GM12878 (cell line): ENCODE data around the gene ZC3H10. TPM values are rescaled to one million over a fixed set of nuclear protein-coding genes. Genes with fewer than 3 reads are reported as not detected.

Source experiments
- CBX5 ChIP-seq: sonication (generic); IDR thresholded peaks from 2 replicates; pipeline ENCODE4 v1.6.1; 2016; ENCODE audit warnings: low read depth, moderate library complexity, mild to moderate bottlenecking, inconsistent platforms
- CHD4 ChIP-seq: fragments of 200-600 bp; sonication (generic); IDR thresholded peaks from 2 replicates; pipeline ENCODE4 v1.6.1; 2016; ENCODE audit warnings: mild to moderate bottlenecking
- ESRRA ChIP-seq: IDR thresholded peaks from 2 replicates; pipeline ENCODE4 v1.6.1; 2012; ENCODE audit warnings: mild to moderate bottlenecking, low read length, improper control_type of control experiment
- FOXM1 ChIP-seq: IDR thresholded peaks from 2 replicates; pipeline ENCODE4 v1.6.1; 2012; ENCODE audit warnings: low read depth, mild to moderate bottlenecking, inconsistent platforms, low read length, moderate library complexity
- GATAD2B ChIP-seq: fragments of 450-650 bp; conservative IDR thresholded peaks from 2 replicates; pipeline ENCODE4 v1.6.1; 2017; ENCODE audit warnings: low read depth, mild to moderate bottlenecking, moderate library complexity
- HCFC1 ChIP-seq: fragments of 150-350 bp; IDR thresholded peaks from 2 replicates; pipeline ENCODE4 v1.6.1; 2014; ENCODE audit warnings: low read length
- IKZF2 ChIP-seq, 2 experiments: fragments of 450-650 bp; IDR thresholded peaks; 2 replicates each; pipeline ENCODE4 v1.6.1; 2017; ENCODE audit warnings: mild to moderate bottlenecking in 2 of 2, moderate library complexity in 2 of 2
- MTA3 ChIP-seq: IDR thresholded peaks from 2 replicates; pipeline ENCODE4 v1.6.1; 2012; ENCODE audit warnings: low read length, inconsistent platforms, borderline replicate concordance
- MYB ChIP-seq: fragments of 150-350 bp; IDR thresholded peaks from 2 replicates; pipeline ENCODE4 v1.6.1; 2014; ENCODE audit warnings: mild to moderate bottlenecking, low read depth, low read length, borderline replicate concordance
- NFXL1 ChIP-seq: fragments of 450-650 bp; IDR thresholded peaks from 2 replicates; pipeline ENCODE4 v1.6.1; 2017; ENCODE audit warnings: antibody characterized with exemption, mild to moderate bottlenecking, borderline replicate concordance
- POLR2A ChIP-seq: IDR thresholded peaks from 2 replicates; pipeline ENCODE4 v1.6.1; 2011; ENCODE audit warnings: low read depth, mild to moderate bottlenecking, low read length
- RAD21 ChIP-seq: IDR thresholded peaks from 2 replicates; pipeline ENCODE4 v1.6.1; 2011; ENCODE audit warnings: mild to moderate bottlenecking, low read depth, low read length, moderate library complexity; ENCODE audit not compliant: insufficient read depth
- RB1 ChIP-seq: fragments of 450-650 bp; formaldehyde crosslinking; IDR thresholded peaks from 2 replicates; pipeline ENCODE4 v1.6.1; 2017; ENCODE audit warnings: mild to moderate bottlenecking, borderline replicate concordance
- SIN3A ChIP-seq: IDR thresholded peaks from 2 replicates; pipeline ENCODE4 v1.6.1; 2012; ENCODE audit warnings: low read depth, low read length, improper control_type of control experiment
- SMAD1 ChIP-seq: fragments of 450-650 bp; IDR thresholded peaks from 2 replicates; pipeline ENCODE4 v1.6.1; 2018; ENCODE audit warnings: mild to moderate bottlenecking, low read depth; ENCODE audit not compliant: partially characterized antibody
- TARDBP ChIP-seq: IDR thresholded peaks from 2 replicates; pipeline ENCODE4 v1.6.1; 2016; ENCODE audit warnings: borderline replicate concordance
- ZBED1 ChIP-seq: IDR thresholded peaks from 2 replicates; pipeline ENCODE4 v1.6.1; 2016; ENCODE audit warnings: borderline replicate concordance
- ZNF622 ChIP-seq: fragments of 450-650 bp; IDR thresholded peaks from 2 replicates; pipeline ENCODE4 v1.6.1; 2017; ENCODE audit warnings: mild to moderate bottlenecking, inconsistent platforms
- polyA plus RNA-seq, 11 experiments: library from polyadenylated mRNA; depleted of rRNA in 4 of 11; unstranded in 6 of 11; stranded (reverse) in 5 of 11; fragments of >200 nt; fragmentation: Nextera tagmentation in 4 of 11; fragmentation: Illumina TruSeq in 1 of 11; extraction: Ambion mirVana in 4 of 11; extraction: Trizol in 1 of 11; gene quantifications; 1 replicate in 1 of 11; 2 replicates in 10 of 11; pipeline versions ENCODE4 v1.2.1 to v1.2.3, GENCODE V29; 2011 to 2016; ENCODE audit warnings: inconsistent platforms in 2 of 11, missing spikeins in 2 of 11, low read depth in 1 of 11
- total RNA-seq, 4 experiments: library from RNA; depleted of rRNA in 3 of 4; stranded (reverse); fragments of >200 nt in 3 of 4; fragmentation: Illumina TruSeq in 1 of 4; extraction: Trizol in 1 of 4; gene quantifications; 2 replicates each; pipeline versions ENCODE4 v1.2.1 to v1.2.3, GENCODE V29; 2013 to 2021
- TF ChIP-seq, protein P1 (sequence below): fragments of 450-650 bp; IDR thresholded peaks from 2 replicates; pipeline ENCODE4 v1.6.1; 2014; ENCODE audit warnings: mild to moderate bottlenecking
- TF ChIP-seq, protein P2 (sequence below): fragments of 450-650 bp; formaldehyde crosslinking; IDR thresholded peaks from 2 replicates; pipeline ENCODE4 v1.5.0; 2022; ENCODE audit warnings: mild to moderate bottlenecking, missing genetic modification characterization
- TF ChIP-seq, protein P3 (sequence below): fragments of 450-650 bp; conservative IDR thresholded peaks from 2 replicates; pipeline ENCODE4 v1.6.1; 2017; ENCODE audit warnings: mild to moderate bottlenecking, moderate library complexity
- TF ChIP-seq, protein P4 (sequence below): fragments of 450-650 bp; IDR thresholded peaks from 2 replicates; pipeline ENCODE4 v1.6.1; 2017; ENCODE audit warnings: mild to moderate bottlenecking

ZC3H10 gene
- total and polyA plus RNA-seq, 10 of the 15 experiments (the other 5 are each of a cell fraction or from before 2014, with no cell fraction given), result 0.56 to 6.4 (median 3.7) TPM

- TF ChIP-seq ZBED1 (no peak), NFXL1 (no peak), FOXM1 (no peak), POLR2A (peak; percentile 87), RB1 (peak; percentile 55; the same call in 1 of the 2 replicates), ZNF622 (no peak), MTA3 (no peak; the same call in 1 of the 2 replicates), IKZF2 (IDR thresholded peaks at IDR 0.05) (no peak), SMAD1 (no peak), CHD4 (no peak), TARDBP (no peak), SIN3A (peak; percentile 62; the same call in 1 of the 2 replicates), MYB (no peak), GATAD2B (peak; percentile 59; the same call in 1 of the 2 replicates), ESRRA (no peak), RAD21 (no peak), CBX5 (no peak), HCFC1 (no peak)
- TF ChIP-seq, protein P1, sequence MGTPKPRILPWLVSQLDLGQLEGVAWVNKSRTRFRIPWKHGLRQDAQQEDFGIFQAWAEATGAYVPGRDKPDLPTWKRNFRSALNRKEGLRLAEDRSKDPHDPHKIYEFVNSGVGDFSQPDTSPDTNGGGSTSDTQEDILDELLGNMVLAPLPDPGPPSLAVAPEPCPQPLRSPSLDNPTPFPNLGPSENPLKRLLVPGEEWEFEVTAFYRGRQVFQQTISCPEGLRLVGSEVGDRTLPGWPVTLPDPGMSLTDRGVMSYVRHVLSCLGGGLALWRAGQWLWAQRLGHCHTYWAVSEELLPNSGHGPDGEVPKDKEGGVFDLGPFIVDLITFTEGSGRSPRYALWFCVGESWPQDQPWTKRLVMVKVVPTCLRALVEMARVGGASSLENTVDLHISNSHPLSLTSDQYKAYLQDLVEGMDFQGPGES, result peak; percentile 64; the same call in 1 of the 2 replicates
- TF ChIP-seq, protein P2, sequence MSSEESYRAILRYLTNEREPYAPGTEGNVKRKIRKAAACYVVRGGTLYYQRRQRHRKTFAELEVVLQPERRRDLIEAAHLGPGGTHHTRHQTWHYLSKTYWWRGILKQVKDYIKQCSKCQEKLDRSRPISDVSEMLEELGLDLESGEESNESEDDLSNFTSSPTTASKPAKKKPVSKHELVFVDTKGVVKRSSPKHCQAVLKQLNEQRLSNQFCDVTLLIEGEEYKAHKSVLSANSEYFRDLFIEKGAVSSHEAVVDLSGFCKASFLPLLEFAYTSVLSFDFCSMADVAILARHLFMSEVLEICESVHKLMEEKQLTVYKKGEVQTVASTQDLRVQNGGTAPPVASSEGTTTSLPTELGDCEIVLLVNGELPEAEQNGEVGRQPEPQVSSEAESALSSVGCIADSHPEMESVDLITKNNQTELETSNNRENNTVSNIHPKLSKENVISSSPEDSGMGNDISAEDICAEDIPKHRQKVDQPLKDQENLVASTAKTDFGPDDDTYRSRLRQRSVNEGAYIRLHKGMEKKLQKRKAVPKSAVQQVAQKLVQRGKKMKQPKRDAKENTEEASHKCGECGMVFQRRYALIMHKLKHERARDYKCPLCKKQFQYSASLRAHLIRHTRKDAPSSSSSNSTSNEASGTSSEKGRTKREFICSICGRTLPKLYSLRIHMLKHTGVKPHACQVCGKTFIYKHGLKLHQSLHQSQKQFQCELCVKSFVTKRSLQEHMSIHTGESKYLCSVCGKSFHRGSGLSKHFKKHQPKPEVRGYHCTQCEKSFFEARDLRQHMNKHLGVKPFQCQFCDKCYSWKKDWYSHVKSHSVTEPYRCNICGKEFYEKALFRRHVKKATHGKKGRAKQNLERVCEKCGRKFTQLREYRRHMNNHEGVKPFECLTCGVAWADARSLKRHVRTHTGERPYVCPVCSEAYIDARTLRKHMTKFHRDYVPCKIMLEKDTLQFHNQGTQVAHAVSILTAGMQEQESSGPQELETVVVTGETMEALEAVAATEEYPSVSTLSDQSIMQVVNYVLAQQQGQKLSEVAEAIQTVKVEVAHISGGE, result no peak
- TF ChIP-seq, protein P3, sequence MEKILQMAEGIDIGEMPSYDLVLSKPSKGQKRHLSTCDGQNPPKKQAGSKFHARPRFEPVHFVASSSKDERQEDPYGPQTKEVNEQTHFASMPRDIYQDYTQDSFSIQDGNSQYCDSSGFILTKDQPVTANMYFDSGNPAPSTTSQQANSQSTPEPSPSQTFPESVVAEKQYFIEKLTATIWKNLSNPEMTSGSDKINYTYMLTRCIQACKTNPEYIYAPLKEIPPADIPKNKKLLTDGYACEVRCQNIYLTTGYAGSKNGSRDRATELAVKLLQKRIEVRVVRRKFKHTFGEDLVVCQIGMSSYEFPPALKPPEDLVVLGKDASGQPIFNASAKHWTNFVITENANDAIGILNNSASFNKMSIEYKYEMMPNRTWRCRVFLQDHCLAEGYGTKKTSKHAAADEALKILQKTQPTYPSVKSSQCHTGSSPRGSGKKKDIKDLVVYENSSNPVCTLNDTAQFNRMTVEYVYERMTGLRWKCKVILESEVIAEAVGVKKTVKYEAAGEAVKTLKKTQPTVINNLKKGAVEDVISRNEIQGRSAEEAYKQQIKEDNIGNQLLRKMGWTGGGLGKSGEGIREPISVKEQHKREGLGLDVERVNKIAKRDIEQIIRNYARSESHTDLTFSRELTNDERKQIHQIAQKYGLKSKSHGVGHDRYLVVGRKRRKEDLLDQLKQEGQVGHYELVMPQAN, result peak; percentile 71
- TF ChIP-seq, protein P4, sequence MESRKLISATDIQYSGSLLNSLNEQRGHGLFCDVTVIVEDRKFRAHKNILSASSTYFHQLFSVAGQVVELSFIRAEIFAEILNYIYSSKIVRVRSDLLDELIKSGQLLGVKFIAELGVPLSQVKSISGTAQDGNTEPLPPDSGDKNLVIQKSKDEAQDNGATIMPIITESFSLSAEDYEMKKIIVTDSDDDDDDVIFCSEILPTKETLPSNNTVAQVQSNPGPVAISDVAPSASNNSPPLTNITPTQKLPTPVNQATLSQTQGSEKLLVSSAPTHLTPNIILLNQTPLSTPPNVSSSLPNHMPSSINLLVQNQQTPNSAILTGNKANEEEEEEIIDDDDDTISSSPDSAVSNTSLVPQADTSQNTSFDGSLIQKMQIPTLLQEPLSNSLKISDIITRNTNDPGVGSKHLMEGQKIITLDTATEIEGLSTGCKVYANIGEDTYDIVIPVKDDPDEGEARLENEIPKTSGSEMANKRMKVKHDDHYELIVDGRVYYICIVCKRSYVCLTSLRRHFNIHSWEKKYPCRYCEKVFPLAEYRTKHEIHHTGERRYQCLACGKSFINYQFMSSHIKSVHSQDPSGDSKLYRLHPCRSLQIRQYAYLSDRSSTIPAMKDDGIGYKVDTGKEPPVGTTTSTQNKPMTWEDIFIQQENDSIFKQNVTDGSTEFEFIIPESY, result no peak
Observed at GRCh38 chr12:56127888-56128669, 10.0 kb downstream of the ZC3H10 start, which contains the start of gene ESYT1 (continued).
